T-cell (primary cell): ENCODE results near the gene ERN1. TPM values are rescaled to one million over a fixed set of nuclear protein-coding genes. Genes with fewer than 3 reads are reported as not detected.

Experiments used
- ATAC-seq, 4 experiments: fragments of 200-7000 bp in 3 of 4; fragments of 150-1000 bp in 1 of 4; cut with Tn5 transposase; replicated peaks in 1 of 4; 1 replicate in 3 of 4; 2 replicates in 1 of 4; pipeline ENCODE4 v1.10.0; 2021; ENCODE audit warnings: moderate library complexity in 3 of 4, mild to moderate bottlenecking in 2 of 4, moderate number of reproducible peaks in 1 of 4
- CTCF ChIA-PET, 2 donors: fragments of 300-600 bp; sonication (Branson Sonifier 250); formaldehyde crosslinking; loops; one replicate each; lab custom pipeline; 2022; ENCODE audit warnings: antibody characterized with exemption in 2 of 2; lab: Charles Lee
- POLR2A ChIA-PET, 2 donors: fragments of 300-600 bp; sonication (Branson Sonifier 250); formaldehyde crosslinking; loops; one replicate each; lab custom pipeline; 2022; ENCODE audit warnings: antibody characterized with exemption in 2 of 2; lab: Charles Lee
- DNase-seq, 35 experiments: peaks; one replicate each; pipeline versions ENCODE4 v3.0.0 to v3.0.0-alpha.2; 2013 to 2023
- H3K27ac ChIP-seq: one replicate; pipeline ENCODE4 v1.5.1; 2013; ENCODE audit warnings: low read length
- H3K27me3 ChIP-seq, 2 experiments: replicated peaks in 1 of 2; 1 replicate in 1 of 2; 2 replicates in 1 of 2; pipeline versions ENCODE4 v1.6.1 to v1.7.0; 2013; ENCODE audit warnings: low read length in 1 of 2, mixed read lengths in 1 of 2; ENCODE audit not compliant: control insufficient read depth in 2 of 2, insufficient read depth in 2 of 2; ENCODE audit errors: extremely low read depth in 1 of 2
- H3K36me3 ChIP-seq, 2 donors: 1 replicate in 1 of 2; 2 replicates in 1 of 2; pipeline versions ENCODE4 v1.6.1 to v1.7.0; 2013; ENCODE audit warnings: low read length in 1 of 2; ENCODE audit not compliant: control insufficient read depth in 2 of 2, insufficient read depth in 1 of 2; ENCODE audit errors: extremely low read depth in 1 of 2
- H3K4me1 ChIP-seq, 2 experiments: 1 replicate in 1 of 2; 2 replicates in 1 of 2; pipeline versions ENCODE4 v1.6.1 to v1.7.0; 2013; ENCODE audit warnings: low read length in 2 of 2, mixed read lengths in 1 of 2; ENCODE audit not compliant: insufficient read depth in 2 of 2, control insufficient read depth in 1 of 2; ENCODE audit errors: extremely low read depth in 1 of 2
- H3K4me3 ChIP-seq, 2 donors: 1 replicate in 1 of 2; 2 replicates in 1 of 2; pipeline versions ENCODE4 v1.5.1 to v1.7.0; 2013; ENCODE audit warnings: mild to moderate bottlenecking in 2 of 2, low read length in 1 of 2, moderate library complexity in 1 of 2; ENCODE audit not compliant: control insufficient read depth in 1 of 2; ENCODE audit errors: extremely low read depth in 1 of 2
- H3K9me3 ChIP-seq: 2 replicates; pipeline ENCODE4 v1.7.0; 2013
- H3K27ac Mint-ChIP-seq, 2 donors: one replicate each; pipeline ENCODE4 v1.8.0; 2020 to 2021; ENCODE audit warnings: mild to moderate bottlenecking in 2 of 2, mixed read lengths in 2 of 2
- H3K27me3 Mint-ChIP-seq, 2 donors: one replicate each; pipeline ENCODE4 v1.8.0; 2021 to 2022; ENCODE audit warnings: mixed read lengths in 2 of 2
- H3K36me3 Mint-ChIP-seq: one replicate; pipeline ENCODE4 v1.8.0; 2021; ENCODE audit warnings: mixed read lengths
- H3K4me1 Mint-ChIP-seq, 3 donors: one replicate each; pipeline ENCODE4 v1.8.0; 2020 to 2022; ENCODE audit warnings: mixed read lengths in 3 of 3, mild to moderate bottlenecking in 1 of 3
- H3K4me3 Mint-ChIP-seq, 3 donors: one replicate each; pipeline ENCODE4 v1.8.0; 2020 to 2022; ENCODE audit warnings: mild to moderate bottlenecking in 3 of 3, mixed read lengths in 3 of 3, moderate library complexity in 3 of 3
- H3K9me3 Mint-ChIP-seq, 3 donors: one replicate each; pipeline ENCODE4 v1.8.0; 2020 to 2022; ENCODE audit warnings: mixed read lengths in 3 of 3
- WGBS: methylation state at CpG from one replicate; pipeline ENCODE4 v1.1.5; 2013; ENCODE audit warnings: missing lambda C conversion rate; ENCODE audit not compliant: insufficient coverage; 5-methylcytosine and 5-hydroxymethylcytosine counted together
- total RNA-seq, 35 experiments: library from RNA in 6 of 35; stranded (reverse) in 6 of 35; fragments of 120-200 nt in 1 of 35; gene quantifications; one replicate each; pipeline versions ENCODE4 v1.2.1 to v1.2.4 and lab custom pipeline; 2013 to 2026

ERN1 gene
- total RNA-seq, 5 donors from 2014 or later (not counting 1 experiment from before 2014, with no cell fraction given): 71.2 to 146 (median 112) TPM

DNA sequence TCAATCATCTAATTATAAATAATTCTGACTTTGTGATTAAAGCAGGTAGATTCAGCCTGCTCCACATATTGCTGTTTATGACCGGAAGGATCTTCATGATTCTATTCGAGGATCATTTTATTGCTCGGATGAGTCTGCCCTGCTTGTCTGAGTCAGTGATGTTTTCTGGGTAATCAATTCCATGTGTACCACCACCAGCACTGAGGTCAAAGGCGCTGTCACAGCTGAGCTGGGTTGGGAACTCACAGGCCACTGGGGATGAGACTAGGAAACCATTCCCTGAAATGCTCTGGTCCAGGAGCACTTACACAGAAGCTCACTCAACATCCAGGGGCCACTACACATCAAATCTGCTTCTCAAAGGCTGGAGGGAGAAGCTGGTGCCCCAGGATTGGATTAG, 30.4 kb upstream of the ERN1 start:
- ATAC-seq (no peak), DNase-seq (no peak)
- Mint-ChIP-seq H3K27ac (no peak overlapping the region), H3K4me3 (no peak overlapping the region), H3K27me3 (no peaks in the 10 kb centered on the region), H3K36me3 (peaks cover 9% of the 10 kb centered on the region), H3K4me1 (peaks cover 0 to 5% (median 5%) of the 10 kb centered on the region in 3 donors), H3K9me3 (no peaks in the 10 kb centered on the region)
- no peaks in the 10 kb centered on the region for H3K27me3 ChIP-seq
- WGBS: no CpG with 5 or more reads among the region's 4 CpGs
- peaks cover under 1 to 3% of the 10 kb centered on the region in 2 donors for H3K36me3 ChIP-seq
- CTCF ChIA-PET: interaction anchor here in 1 of 2 donors (0.9 kb wide), 1 partner anchor 26 kb away, joined by 3 read pairs; no protein-coding TSS in a partner anchor
- no peaks in the 10 kb centered on the region for H3K9me3 ChIP-seq
- H3K27ac ChIP-seq: no peak overlapping the region
- H3K4me3 ChIP-seq: no peak overlapping the region
- no peaks in the 10 kb centered on the region for H3K4me1 ChIP-seq
- POLR2A ChIA-PET: no interaction called here

DNA sequence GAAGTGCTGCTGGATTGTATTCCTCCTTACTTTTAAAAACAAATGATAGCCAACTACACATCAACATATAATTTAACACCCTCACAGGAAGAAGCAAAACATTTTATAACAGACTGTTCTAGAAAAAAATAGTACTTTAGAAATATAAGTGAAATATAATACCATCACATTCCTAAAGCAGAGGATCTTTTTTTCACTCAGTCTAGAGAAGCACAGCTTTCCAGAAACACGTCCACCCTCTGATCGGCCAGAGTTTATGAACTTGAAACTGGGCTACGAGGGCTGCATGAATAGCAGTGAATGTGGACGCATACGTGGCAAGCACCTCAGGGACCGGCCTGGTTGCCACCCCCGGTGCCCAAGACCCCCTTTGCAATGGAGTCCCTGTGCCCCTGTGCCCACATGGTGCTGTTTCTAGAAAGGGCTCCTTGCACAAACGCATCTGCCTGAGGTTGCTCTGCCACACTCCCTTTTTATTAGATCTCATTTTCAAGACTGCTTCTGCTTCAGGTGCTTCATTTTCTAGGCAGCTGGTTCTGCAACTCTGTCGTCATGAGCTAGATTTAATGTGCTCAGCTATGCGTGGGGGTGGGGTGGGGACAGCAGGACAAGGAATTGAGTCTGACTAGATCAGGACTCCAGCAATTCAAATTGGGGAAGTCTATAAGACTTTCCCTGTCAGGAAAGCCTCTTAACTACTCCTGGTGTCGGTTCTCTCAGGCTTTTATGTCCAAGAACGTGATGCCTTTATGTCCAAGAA, 29.1 kb upstream of the ERN1 start:
- 95% methylated on average over 10 of the region's 12 CpGs for WGBS
- H3K9me3 Mint-ChIP-seq: no peaks in the 10 kb centered on the region
- ChIA-PET CTCF (interaction anchor here in 1 of 2 donors (0.8 kb wide), 1 partner anchor 306 kb away, joined by 3 read pairs; no protein-coding TSS in a partner anchor), POLR2A (interaction anchor here in 1 of 2 donors (0.6 kb wide), 1 partner anchor 538 kb away, joined by 4 read pairs; no protein-coding TSS in a partner anchor)
- DNase-seq (no peak), ATAC-seq (no peak)
- H3K27ac Mint-ChIP-seq: no peak overlapping the region
- peaks cover 0 to 5% (median 5%) of the 10 kb centered on the region in 3 donors for H3K4me1 Mint-ChIP-seq
- no peaks in the 10 kb centered on the region for H3K27me3 Mint-ChIP-seq
- Histone ChIP-seq H3K36me3 (peaks cover 0 to 3% of the 10 kb centered on the region in 2 donors), H3K27ac (no peak overlapping the region), H3K4me1 (no peaks in the 10 kb centered on the region), H3K27me3 (no peaks in the 10 kb centered on the region), H3K4me3 (no peak overlapping the region), H3K9me3 (no peaks in the 10 kb centered on the region)
- H3K4me3 Mint-ChIP-seq: no peak overlapping the region
- H3K36me3 Mint-ChIP-seq: peaks cover 17% of the 10 kb centered on the region

DNA sequence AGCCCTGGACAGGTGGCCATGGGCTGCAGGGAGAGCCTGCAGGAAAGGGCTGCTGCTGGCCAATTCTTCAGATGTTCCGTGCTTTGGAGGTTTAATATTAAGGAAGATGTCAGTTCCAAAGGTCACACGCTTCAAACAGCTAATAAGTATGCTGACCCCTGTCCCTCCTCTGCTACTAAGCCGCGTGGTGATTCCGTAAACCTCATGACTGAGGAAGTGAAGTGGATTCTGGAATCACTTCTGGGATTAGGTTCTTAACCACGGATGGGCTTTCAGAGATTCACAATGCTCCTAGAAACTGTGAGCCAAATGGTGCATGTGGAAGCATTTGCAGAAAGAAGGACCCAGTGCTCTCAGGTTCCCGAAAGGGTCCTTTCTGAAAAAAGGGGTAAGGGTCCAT, 28.5 kb upstream of the ERN1 start:
- ChIA-PET POLR2A (no interaction called here), CTCF (interaction anchor here in 1 of 2 donors (0.5 kb wide), 1 partner anchor 247 kb away, joined by 3 read pairs; no protein-coding TSS in a partner anchor)
- Mint-ChIP-seq H3K27ac (no peak overlapping the region), H3K4me1 (peaks cover 0 to 5% (median 5%) of the 10 kb centered on the region in 3 donors), H3K36me3 (peaks cover 17% of the 10 kb centered on the region), H3K9me3 (no peaks in the 10 kb centered on the region), H3K4me3 (no peak overlapping the region), H3K27me3 (no peaks in the 10 kb centered on the region)
- no peak overlapping the region for H3K4me3 ChIP-seq
- ATAC-seq: no peak
- WGBS: 100% methylated on average over 3 of the region's 7 CpGs
- H3K9me3 ChIP-seq: no peaks in the 10 kb centered on the region
- no peak overlapping the region for H3K27ac ChIP-seq
- peaks cover 3 to 7% of the 10 kb centered on the region in 2 donors for H3K36me3 ChIP-seq
- H3K4me1 ChIP-seq: no peaks in the 10 kb centered on the region
- no peaks in the 10 kb centered on the region for H3K27me3 ChIP-seq
- DNase-seq: no peak

DNA sequence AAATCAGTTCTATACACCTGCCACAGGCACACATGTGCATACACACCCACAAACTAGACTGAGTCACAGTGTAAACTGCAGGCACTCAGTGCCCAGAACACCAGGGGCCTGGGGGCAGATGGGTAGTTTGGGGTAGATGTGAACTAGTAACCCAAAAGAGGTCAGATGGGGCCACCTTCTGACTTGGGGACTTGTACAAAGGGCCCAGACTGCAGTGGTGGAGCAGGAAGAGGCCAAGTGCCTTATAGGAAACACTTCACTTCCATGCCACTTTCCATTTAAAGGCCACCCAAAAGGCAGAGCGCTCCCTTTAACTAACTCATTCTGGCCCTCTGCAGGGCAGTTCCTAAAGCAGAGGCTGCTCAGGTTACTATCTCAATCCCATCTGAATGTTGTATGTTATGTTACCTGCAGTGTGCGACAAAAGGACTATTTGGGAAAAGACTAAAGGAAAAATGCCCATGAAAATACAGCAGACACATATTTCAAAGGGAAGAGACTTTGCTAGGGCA, 27.8 kb upstream of the ERN1 start:
- peaks cover 24% of the 10 kb centered on the region for H3K36me3 Mint-ChIP-seq
- Histone ChIP-seq H3K27me3 (no peaks in the 10 kb centered on the region), H3K27ac (no peak overlapping the region), H3K36me3 (peaks cover 7 to 14% of the 10 kb centered on the region in 2 donors), H3K4me1 (no peaks in the 10 kb centered on the region), H3K9me3 (no peaks in the 10 kb centered on the region), H3K4me3 (no peak overlapping the region)
- peaks cover 0 to 5% (median 5%) of the 10 kb centered on the region in 3 donors for H3K4me1 Mint-ChIP-seq
- ChIA-PET CTCF (interaction anchor here in 1 of 2 donors (0.5 kb wide), 1 partner anchor 246 kb away, joined by 3 read pairs; no protein-coding TSS in a partner anchor), POLR2A (no interaction called here)
- H3K9me3 Mint-ChIP-seq: no peaks in the 10 kb centered on the region
- no peak overlapping the region for H3K27ac Mint-ChIP-seq
- no CpG with 5 or more reads among the region's 2 CpGs for WGBS
- H3K4me3 Mint-ChIP-seq: no peak overlapping the region
- DNase-seq: no peak
- H3K27me3 Mint-ChIP-seq: no peaks in the 10 kb centered on the region
- no peak for ATAC-seq

DNA sequence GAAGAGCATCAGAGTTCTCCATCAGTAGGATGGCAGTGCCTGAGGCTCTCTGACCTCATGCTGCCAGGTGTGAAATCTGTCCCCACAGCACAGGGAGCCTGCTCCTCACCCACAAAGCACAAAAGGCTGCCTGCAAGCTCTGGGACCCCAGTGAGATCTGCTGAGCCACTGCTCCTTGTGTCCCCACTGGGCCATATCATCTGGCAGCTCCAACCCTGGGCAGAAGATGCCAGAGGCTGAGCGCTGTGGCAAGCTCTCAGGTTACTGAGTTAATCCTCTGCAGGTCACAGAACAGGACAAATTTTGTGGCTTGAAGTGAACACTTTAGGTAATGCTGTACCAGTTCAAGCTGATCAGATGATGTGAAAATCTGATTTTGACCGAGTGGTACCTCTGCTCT, 26.7 kb upstream of the ERN1 start:
- H3K36me3 Mint-ChIP-seq: peaks cover 33% of the 10 kb centered on the region
- H3K4me1 Mint-ChIP-seq: peaks cover 0 to 1% (median under 1%) of the 10 kb centered on the region in 3 donors
- no peaks in the 10 kb centered on the region for H3K27me3 ChIP-seq
- no peak overlapping the region for H3K4me3 ChIP-seq
- ChIA-PET CTCF (interaction anchor here in 1 of 2 donors (0.5 kb wide), 1 partner anchor 21 kb away, joined by 3 read pairs; no protein-coding TSS in a partner anchor), POLR2A (no interaction called here)
- no peaks in the 10 kb centered on the region for H3K27me3 Mint-ChIP-seq
- DNase-seq (no peak), ATAC-seq (no peak)
- H3K27ac ChIP-seq: no peak overlapping the region
- no peaks in the 10 kb centered on the region for H3K9me3 Mint-ChIP-seq
- no peaks in the 10 kb centered on the region for H3K9me3 ChIP-seq
- no peak overlapping the region for H3K4me3 Mint-ChIP-seq
- H3K36me3 ChIP-seq: peaks cover 8 to 22% of the 10 kb centered on the region in 2 donors
- H3K27ac Mint-ChIP-seq: no peak overlapping the region
- H3K4me1 ChIP-seq: no peaks in the 10 kb centered on the region
- WGBS: 100% methylated on average over 1 of the region's 2 CpGs

DNA sequence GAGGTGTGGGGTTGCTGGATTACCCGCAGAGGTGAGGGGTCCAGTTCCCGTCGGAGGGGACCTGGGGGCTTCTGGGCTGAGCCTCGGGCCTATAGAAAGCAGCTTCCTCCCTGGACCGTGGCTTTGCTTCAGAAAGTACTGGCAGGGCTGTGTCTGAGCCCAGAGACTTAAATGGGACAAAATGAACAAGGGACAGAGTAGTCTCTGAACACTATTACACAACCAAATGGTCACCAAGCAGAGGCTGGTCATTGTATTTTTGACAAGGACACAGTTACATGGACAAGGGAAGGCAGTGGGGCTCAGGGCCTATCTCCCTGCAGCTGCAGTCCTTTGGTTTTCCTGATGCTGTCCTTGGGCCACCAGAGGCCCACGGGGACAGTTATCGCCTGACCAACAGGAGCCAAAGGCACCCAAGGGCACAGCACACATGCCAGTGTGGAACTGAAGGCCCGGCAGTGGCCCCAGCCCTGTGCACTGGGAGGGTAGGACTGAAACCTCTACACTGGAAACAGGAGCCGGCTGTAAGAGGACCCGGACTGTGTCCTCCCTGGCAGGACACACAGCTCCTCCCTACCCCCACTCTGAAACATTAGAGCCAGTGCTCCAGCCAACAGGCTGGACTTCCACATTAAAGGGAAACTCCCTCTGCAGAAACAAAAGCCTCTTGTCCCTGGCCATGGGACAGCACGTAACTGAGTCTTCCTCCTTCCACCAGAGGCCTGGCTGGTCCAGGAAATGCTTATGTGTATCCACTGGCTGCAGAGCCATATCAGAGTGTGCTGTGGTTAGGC, 26.0 kb upstream of the ERN1 start:
- ChIA-PET CTCF (interaction anchor here in 1 of 2 donors (0.5 kb wide), 2 partner anchors 20 to 122 kb away, joined by 3 read pairs; no protein-coding TSS in a partner anchor), POLR2A (no interaction called here)
- Mint-ChIP-seq H3K4me3 (no peak overlapping the region), H3K27me3 (no peaks in the 10 kb centered on the region), H3K27ac (no peak overlapping the region), H3K9me3 (no peaks in the 10 kb centered on the region), H3K4me1 (no peaks in the 10 kb centered on the region), H3K36me3 (peaks cover 36% of the 10 kb centered on the region)
- DNase-seq (no peak), ATAC-seq (no peak)
- no peak overlapping the region for H3K27ac ChIP-seq
- H3K27me3 ChIP-seq: no peaks in the 10 kb centered on the region
- no peak overlapping the region for H3K4me3 ChIP-seq
- peaks cover 10 to 26% of the 10 kb centered on the region in 2 donors for H3K36me3 ChIP-seq
- no peaks in the 10 kb centered on the region for H3K4me1 ChIP-seq
- no peaks in the 10 kb centered on the region for H3K9me3 ChIP-seq
- WGBS: 96% methylated on average over 9 of the region's 11 CpGs
